HG02938 (cell line): ENCODE measurements around the gene CCNB1IP1.
"Not testable (repeated sequence)": the region's sequence is repeated elsewhere in the genome, so short reads cannot be mapped to it uniquely, and the experiment has no call there.

Experiments
- ATAC-seq: cut with Tn5 transposase; IDR thresholded peaks from one replicate; pipeline ENCODE4 v1.9.1; 2021; ENCODE audit warnings: mild to moderate bottlenecking, moderate library complexity; ENCODE audit not compliant: unreplicated experiment

The CCNB1IP1 gene

DNA sequence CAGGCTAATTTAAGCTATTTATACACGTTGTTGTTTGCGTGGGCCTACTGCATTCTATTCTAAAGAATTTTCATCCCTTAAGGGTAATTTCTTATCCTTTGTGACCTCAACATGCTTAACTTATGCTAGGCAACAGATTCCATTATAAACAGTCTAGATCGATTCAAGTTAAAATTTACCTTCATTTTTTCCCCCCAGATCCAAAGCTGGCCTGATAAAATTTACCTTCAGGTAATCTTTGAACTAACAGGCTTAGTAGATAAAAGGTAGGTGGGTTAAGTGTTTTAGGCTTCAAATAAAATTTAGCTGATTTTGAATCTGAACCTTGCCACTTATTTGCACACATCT is 389 bp upstream of the CCNB1IP1 start:
- no peak for ATAC-seq

DNA sequence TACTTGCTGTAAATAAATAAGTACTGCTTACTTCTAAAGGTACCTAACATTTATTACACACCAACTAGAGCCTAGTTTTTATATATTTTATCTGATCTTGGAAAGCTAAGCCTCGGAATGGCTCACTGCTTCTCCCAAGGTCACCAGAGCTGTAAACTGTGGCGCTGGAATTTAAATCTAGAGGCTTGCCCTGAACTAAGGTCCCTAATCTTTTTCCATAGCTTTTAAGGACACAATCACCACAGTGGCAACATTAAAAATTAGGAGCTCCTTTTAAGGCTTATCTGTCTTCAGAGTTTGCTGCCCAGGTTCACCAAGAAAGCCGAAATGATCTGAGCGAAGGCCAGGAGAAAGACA is 670 bp downstream of the CCNB1IP1 start:
- no peak for ATAC-seq

DNA sequence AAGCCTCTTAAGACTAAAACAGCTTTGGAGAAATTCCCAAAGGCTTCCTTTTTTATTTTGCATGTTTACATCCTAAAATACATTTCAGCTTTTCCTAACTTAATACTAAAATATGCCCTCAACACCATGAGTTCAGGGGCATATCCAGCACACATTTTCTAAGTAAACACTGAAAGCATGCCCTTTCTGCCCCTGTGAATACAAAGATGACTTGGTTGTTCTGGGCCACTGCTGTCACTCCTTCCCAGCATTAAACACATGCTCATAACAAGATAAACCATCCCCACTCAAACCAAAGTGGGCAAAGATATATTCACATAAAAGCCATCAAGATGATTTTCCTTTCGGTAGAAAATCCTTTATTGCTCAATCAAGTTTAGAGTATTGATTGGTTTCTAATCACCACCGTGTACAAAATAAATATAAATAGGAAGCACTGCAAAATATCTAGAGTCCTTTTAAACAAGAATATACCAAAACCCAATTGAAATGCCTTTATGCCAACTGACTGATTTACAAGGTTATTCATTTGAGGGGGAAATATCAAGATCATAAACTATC is 1.9 kb downstream of the CCNB1IP1 start:
- ATAC-seq, result no peak

DNA sequence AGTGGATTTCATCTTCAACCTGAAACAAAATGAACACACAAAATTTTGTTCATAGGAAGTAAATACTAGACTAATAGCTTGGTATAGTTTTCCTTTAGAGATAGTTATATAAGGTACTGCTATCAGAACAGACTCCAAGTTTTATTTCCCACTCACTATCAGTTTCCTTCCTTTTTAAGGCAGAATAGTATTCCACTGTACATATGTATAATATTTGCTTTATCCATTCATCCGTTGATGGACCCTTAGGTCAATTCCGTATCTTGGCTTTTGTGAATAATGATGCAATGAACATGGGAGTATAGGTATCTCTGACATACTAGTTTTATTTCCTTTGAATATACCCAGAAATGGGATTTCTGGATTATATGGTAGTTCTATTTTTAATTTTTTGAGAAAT is 3.7 kb downstream of the CCNB1IP1 start:
- ATAC-seq, result no peak

DNA sequence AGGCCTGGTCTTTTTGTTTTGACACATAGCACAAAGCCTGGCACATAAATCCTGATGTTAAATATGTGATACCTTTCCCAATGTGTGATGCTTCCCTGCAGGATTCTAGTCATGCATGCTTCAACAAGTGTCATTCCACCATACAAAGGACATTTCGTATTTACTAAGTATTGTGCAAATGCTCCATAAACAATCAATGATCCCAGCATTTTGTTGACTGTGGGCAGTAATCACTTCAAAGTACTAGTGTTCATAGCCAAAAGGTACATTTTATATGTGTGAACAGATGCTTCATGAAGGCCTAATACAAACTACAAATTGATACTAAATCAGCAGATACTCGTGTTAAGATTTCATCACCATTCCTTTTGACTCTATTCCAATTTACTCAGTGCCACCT is 4.4 kb downstream of the CCNB1IP1 start:
- ATAC-seq, result no peak

DNA sequence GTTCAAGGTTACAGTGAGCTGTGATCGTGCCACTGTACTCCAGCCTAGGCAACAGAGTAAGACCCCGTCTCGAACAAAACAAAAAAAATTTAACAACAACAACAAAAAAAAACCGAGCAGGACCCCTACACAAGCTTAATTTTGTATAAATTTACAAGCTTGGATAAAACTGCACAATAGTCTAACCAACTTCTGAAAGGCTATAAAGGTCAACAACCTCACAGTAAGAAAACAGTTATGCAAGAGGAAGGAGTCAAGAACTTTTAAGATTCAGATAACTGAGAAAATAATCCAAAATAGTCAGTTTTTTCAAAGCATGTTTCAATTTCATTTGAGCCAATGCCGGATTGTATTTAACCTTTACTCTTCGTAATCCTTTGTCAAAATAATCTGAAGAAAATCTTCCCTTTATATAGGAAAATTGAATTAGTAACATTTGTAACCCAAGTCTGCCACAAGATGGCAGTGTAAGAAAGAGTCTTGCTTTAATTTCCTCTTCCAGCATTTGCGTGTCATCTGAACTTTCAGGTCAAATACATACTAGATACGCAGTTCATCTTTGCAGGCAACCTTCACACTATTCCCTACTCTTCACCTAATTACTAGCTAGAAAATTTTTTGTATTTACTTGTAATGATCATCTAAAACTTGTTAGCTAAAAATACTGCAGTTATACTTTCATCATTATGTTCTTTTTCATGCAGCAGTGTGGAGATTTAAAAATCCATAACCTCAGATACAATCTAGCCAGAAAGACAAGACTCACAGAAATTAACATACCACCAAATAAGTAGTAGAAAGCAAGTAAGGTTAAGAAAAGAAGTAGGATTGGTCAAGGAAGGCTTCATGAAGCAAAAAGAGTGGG is 5.8 kb downstream of the CCNB1IP1 start:
- no peak for ATAC-seq

DNA sequence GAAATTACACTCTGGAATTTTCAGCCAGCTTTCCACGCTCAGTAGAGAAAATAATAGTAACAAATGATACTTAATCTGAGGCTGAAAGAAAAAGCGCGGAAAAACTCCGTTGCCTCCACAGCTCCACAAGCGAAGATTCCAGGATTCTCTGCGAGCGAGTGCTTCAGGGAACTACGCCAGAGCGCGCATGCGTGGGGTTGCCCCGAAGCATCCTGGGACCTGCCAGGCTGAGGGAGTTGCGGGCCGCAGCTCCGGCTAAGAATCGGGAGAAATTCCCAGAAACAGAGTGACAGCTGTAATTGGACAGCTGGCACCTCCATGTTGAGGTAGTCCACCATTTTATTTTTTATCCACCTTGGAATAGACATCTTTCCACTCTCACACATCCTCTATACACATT is 15.4 kb downstream of the CCNB1IP1 start:
- ATAC-seq, result no peak

DNA sequence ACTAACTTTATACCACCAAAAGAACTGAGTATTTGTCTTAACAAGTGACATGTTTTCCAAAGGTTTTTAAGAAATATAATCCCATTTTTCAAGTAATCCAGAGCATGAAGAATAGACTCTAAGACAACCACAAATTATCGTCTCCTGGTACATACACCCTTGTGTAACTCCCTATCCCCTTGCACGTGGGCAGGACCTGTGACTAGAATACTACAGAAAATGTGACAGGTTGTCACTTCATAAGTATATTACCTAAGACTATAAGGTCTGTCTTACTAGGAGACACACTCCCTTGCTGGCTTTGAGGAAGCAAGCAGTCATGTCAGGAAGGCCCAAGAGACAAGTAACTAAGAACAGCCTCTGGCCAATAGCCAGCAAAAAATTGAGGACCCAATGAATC is 19.1 kb downstream of the CCNB1IP1 start:
- no peak for ATAC-seq

DNA sequence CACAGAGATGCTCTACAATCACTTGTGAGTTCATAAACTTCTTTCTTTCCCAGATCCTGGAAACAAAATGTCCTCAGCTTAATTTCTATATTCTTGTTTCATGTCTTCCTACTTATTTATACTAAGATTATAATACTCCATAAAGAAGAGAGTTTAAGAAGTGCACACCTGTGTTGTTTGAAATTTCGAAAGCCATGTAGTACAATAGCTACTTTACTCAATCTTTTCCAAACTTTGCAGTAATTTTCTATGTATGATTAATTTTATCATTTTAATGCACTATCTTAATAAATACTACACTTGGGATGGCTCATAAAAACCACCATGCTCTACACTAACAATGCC is 27.0 kb downstream of the CCNB1IP1 start:
- ATAC-seq, result no peak

DNA sequence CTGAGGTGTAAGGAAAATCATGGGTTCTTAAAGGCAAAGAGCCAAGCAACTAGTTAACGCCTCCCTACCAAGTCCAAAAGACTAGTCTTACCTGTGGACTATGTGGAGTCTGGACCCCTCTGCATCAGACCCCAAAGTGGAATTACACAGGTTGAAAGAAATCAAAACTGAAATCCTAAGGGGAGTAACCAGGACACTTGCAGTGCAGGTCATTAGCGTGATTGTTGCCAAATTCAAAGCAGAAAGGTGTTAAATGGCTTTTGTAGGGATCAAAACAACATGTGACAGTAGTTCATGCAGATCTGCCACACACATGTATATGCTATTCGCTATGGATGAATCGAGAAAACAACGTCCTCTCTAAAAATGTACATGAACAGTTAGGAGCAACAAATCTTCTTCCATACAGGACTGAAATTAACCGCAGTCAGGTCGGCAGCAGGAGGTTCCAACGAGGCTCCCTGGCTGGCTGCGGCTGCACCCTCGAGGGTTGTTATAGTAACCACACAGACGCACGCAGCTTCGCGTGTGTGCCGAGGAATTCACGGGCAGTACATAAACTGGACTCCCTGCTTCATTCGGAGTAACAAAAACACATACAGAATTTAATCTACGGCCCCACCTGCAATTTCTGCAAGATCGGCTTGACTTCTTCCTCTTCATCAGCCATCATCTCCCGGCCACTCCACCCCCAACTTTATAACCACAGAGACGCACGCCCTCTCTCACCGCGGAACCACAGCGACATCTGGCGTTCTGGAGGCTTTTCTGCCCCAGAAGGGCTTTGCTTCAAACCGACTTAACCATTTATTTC is 27.6 kb downstream of the CCNB1IP1 start, which contains the start of gene TTC5:
Gene TTC5, minus strand, starts transcription at position 687 of the 814 bp plus-strand sequence. Its CDS starts 14 bp downstream, at position 673.
- peak; percentile 90 for ATAC-seq

DNA sequence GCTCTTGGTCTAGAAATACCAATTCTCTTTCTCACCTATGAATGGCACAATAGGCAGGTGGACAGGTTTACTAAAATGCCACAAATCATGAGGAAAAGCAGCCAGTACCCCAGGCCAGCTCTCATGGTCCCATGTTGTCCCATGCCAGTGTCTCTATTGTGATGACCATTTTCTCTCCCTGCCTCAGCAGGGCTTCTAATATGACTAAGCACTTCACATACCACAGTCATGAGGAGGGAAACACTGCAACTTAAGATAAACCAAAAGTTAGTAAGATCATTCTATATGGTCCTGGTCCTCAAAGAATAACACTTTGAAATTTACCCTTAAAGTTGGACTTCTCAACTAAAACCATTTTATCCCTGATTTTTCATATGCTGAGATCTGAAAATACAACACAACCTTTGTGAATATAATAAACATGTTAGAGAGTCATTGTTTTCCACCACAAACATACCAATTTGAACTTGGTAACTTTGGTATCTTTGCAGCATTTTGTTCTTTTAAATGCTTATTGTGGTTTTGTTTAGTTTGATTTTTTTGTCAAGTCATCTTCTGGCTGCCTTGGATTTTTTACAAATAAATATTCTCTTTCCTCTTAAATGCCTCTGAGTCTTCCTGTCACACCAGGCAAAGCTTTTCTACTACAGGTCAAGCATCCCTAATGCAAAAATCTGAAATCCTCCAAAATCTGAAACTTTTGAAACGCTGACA is 30.9 kb downstream of the CCNB1IP1 start:
- ATAC-seq, result no peak

DNA sequence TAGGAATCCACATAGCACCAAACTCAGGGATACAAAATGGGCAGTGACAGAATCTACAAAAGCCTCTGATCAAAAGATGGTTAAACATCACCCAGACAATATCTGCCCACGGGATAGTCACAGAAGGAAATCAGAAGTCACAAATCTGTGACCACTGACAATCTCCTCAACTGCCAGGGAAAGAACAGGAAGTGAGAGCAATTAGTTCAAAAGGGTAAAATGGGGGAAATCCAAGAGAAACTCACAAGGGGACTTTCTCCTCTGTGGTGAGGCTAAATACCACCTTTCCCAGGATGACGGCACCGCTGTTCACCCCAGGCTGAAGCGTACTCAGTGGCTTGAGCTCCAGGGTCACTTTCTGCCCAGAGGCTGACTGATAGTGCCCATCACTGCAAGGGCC is 38.0 kb downstream of the CCNB1IP1 start:
- peak; percentile 86 for ATAC-seq

DNA sequence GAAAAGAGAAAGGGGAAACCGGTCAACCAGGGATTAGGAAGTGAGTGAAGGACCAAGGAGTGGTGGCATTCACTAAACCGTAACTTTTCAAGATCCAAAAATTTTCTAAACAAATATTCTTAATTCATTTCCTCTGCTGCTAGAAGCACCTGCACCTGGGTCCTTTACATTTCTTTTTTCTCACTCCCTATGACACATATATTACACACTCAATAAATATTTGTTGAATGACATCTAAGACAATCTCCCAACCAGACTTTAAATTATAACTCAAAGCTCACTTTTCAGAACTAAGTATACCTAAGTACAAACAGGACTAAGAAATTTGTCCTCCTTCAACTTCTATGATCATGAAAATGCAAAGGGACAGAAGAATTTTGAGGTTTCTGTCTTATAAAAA is 38.4 kb downstream of the CCNB1IP1 start:
- no peak for ATAC-seq

DNA sequence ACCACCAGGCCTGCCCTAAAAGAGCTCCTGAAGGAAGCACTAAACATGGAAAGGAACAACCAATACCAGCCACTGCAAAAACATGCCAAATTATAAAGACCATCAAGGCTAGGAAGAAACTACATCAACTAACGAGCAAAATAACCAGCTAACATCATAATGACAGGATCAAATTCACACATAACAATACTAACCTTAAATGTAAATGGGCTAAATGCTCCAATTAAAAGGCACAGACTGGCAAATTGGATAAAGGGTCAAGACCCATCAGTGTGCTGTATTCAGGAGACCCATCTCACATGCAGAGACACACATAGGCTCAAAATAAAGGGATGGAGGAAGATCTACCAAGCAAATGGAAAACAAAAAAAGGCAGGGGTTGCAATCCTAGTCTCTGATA is 51.1 kb downstream of the CCNB1IP1 start:
- not testable (repeated sequence) for ATAC-seq

DNA sequence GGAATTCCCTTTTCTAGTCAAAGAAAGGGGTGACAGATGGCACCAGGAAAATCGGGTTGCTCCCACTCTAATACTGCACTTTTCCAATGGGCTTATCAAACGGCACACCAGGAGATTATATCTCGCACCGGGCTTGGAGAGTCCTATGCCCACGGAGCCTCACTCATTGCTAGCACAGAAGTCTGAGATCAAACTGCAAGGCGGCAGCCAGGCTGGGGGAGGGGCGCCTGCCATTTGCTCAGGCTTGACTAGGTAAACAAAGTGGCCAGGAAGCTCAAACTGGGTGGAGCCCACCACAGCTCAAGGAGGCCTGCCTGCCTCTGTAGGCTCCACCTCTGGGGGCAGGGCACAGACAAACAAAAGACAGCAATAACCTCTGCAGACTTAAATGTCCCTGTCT is 52.8 kb downstream of the CCNB1IP1 start:
- not testable (repeated sequence) for ATAC-seq

DNA sequence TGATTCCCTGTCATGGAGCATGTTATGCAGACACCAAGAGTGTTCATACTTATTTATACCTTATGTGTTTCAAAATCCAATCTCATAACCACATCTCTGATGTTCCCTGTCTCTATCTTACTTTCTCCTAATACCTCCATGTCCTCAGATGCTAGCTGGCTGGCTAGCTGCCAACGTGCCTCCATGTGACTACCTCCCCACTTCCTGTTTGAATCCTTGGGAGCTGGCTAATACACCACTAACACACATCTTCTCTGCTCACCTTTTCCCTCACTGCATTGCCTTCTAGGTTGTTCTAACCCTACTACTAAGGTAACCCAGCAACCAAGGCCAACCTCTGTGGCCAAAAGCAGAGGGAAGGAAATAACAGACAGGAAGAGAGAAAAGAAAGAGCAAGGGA is 54.7 kb downstream of the CCNB1IP1 start:
- no peak for ATAC-seq

DNA sequence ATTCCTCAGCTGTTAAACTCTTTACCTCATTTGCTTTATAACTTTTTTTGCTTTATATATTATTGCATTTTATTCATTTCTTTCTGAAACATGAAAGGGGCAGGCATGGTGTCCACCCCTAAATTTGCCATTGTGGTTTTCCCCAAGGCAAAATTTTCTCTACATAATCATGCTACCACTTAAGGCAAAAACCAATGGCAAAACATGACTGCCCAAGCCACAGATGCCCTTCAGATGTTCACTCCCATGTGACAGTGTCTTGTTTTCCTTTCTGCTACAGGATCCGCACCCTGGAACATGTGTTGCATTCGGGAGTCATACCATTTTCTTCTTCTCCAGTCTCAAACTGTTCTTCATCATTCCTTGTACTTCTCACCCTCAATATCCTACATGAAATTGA is 55.7 kb downstream of the CCNB1IP1 start:
- ATAC-seq, result no peak

DNA sequence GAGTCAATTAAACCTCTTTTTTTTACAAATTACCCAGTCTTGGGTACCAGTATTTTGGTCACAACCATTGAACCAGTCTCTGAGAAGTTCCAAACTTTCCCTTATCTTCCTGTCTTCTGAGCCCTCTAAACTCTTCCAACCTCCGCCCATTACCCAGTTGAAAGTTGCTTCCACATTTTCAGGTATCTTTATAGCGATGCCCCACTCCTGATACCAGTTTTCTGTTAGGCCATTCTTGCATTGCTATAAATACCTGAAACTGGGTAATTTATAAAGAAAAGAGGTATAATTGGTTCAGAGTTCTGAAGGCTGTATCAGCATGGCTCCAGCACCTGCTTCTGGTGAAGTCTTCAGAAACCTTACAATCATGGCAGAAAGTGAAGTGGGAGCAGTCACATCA is 59.0 kb downstream of the CCNB1IP1 start:
- ATAC-seq, result no peak

DNA sequence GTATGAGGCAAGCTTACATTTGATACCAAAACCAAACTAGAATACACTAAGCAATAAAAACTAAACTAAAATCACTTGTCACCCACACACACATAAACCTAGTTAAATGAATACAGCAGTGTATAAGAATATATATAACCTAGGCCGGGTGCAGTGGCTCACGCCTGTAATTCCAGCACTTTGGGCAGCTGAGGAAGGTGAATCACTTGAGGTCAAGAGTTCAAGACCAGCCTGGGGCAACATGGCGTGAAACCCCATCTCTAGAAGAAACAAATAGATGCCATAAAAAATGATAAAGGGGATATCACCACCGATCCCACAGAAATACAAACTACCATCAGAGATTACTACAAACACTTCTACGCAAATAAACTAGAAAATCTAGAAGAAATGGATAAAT is 68.7 kb downstream of the CCNB1IP1 start:
- ATAC-seq, result not testable (repeated sequence)

DNA sequence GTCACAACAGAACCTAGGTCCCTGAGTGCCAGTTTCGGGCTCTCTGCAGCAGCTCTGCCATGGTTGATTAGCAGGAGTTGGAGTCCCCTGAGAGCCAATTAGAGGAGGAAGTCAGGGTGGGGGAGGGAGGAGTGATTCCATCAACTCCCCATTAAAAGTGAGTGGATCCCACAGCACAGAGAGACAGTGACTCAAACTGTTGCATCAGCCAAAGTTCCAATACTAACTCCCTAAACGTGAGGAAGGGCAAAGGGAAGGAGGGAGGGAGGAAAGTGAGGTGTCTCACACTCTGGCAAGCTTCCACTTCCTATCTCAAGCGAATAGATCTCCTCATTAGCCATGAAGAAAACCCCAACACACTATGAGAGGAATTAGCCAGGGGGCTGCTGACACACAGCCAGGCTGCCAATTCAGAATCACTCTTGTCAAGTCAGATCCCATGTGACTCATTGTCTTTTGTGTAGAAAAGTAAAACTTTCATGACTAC is 70.4 kb downstream of the CCNB1IP1 start:
- no peak for ATAC-seq
